HL-60 (cell line): ENCODE results near the gene ARAP3.

Experiments
- DNase-seq, 2 experiments: peaks; one replicate each; pipeline ENCODE4 v3.0.0-alpha.2; 2010 to 2020; ENCODE audit warnings: low read depth in 1 of 2, low spot score in 1 of 2
- H3K27ac ChIP-seq: fragments of 250-450 bp; sonication (Bioruptor Pico); replicated peaks from 2 replicates; pipeline ENCODE4 v1.5.1; 2020; ENCODE audit warnings: mild to moderate bottlenecking, moderate library complexity
- H3K27me3 ChIP-seq: fragments of 250-450 bp; sonication (Bioruptor Pico); 2 replicates; pipeline ENCODE4 v1.5.1; 2021; ENCODE audit warnings: mild to moderate bottlenecking, moderate library complexity; ENCODE audit not compliant: insufficient read depth, poor library complexity, severe bottlenecking
- H3K4me3 ChIP-seq: replicated peaks from 2 replicates; pipeline ENCODE4 v1.5.1; 2011; ENCODE audit warnings: mild to moderate bottlenecking, control low read depth, low read length; ENCODE audit not compliant: insufficient read depth
- GABPA ChIP-seq: IDR thresholded peaks from 2 replicates; pipeline ENCODE4 v1.6.1; 2012; ENCODE audit warnings: low read depth
- POLR2AphosphoS5 ChIP-seq: IDR thresholded peaks from 2 replicates; pipeline ENCODE4 v1.6.1; 2012; ENCODE audit warnings: low read depth
- SPI1 ChIP-seq: IDR thresholded peaks from 2 replicates; pipeline ENCODE4 v1.6.1; 2012; ENCODE audit warnings: low read depth, mild to moderate bottlenecking, borderline replicate concordance
- TF ChIP-seq, protein P1 (sequence below): IDR thresholded peaks from one replicate; pipeline ENCODE4 v1.5.1; 2011; ENCODE audit warnings: low read length, control low read depth, inconsistent platforms; ENCODE audit not compliant: insufficient read depth
- TF ChIP-seq, protein P2 (sequence below): IDR thresholded peaks from 2 replicates; pipeline ENCODE4 v1.6.1; 2012; ENCODE audit warnings: low read depth; ENCODE audit not compliant: insufficient replicate concordance

The ARAP3 gene

DNA sequence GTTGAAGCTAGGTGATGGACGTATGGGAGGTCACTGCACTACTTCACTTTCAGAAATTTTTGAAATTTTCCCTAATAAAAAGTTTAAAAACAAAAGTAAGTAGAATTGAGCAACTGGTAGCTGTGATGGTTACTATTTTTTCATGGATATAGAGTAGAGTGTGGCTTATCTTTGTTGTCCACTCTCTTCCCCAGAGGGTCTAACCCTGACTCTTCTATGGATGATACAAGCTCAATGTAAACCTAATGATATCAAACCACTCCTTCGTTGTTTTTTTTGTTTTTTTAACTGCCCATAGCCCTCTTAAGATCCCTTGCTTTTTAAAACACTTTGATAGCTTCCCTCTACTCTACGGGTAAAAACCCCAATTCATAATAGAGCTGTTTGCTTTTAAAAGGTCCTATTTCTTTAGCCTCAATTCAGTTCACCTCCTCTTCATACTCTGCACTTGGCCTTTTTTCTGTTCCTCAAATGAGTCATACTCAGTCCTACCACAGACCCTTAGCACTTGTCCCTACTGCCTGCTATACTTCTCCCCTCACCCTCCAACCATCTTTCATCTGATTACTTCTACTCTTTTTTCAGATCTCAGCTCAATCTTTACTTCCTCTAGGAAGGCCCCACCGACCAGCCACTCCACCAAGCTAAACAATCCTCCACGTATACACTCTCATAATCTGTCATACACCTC, 48.0 kb downstream of the ARAP3 start:
- Histone ChIP-seq H3K27me3 (no peaks in the 10 kb centered on the region), H3K27ac (no peak overlapping the region), H3K4me3 (no peak overlapping the region)
- DNase-seq, result no peak
- TF ChIP-seq, protein P1, sequence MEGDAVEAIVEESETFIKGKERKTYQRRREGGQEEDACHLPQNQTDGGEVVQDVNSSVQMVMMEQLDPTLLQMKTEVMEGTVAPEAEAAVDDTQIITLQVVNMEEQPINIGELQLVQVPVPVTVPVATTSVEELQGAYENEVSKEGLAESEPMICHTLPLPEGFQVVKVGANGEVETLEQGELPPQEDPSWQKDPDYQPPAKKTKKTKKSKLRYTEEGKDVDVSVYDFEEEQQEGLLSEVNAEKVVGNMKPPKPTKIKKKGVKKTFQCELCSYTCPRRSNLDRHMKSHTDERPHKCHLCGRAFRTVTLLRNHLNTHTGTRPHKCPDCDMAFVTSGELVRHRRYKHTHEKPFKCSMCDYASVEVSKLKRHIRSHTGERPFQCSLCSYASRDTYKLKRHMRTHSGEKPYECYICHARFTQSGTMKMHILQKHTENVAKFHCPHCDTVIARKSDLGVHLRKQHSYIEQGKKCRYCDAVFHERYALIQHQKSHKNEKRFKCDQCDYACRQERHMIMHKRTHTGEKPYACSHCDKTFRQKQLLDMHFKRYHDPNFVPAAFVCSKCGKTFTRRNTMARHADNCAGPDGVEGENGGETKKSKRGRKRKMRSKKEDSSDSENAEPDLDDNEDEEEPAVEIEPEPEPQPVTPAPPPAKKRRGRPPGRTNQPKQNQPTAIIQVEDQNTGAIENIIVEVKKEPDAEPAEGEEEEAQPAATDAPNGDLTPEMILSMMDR, result no peak
- TF ChIP-seq POLR2AphosphoS5, result no peak
- TF ChIP-seq SPI1, result 0 out of 2 replicates have a peak, but pooled peaks have one; percentile 18
- no peak for TF ChIP-seq GABPA
- TF ChIP-seq, protein P2, sequence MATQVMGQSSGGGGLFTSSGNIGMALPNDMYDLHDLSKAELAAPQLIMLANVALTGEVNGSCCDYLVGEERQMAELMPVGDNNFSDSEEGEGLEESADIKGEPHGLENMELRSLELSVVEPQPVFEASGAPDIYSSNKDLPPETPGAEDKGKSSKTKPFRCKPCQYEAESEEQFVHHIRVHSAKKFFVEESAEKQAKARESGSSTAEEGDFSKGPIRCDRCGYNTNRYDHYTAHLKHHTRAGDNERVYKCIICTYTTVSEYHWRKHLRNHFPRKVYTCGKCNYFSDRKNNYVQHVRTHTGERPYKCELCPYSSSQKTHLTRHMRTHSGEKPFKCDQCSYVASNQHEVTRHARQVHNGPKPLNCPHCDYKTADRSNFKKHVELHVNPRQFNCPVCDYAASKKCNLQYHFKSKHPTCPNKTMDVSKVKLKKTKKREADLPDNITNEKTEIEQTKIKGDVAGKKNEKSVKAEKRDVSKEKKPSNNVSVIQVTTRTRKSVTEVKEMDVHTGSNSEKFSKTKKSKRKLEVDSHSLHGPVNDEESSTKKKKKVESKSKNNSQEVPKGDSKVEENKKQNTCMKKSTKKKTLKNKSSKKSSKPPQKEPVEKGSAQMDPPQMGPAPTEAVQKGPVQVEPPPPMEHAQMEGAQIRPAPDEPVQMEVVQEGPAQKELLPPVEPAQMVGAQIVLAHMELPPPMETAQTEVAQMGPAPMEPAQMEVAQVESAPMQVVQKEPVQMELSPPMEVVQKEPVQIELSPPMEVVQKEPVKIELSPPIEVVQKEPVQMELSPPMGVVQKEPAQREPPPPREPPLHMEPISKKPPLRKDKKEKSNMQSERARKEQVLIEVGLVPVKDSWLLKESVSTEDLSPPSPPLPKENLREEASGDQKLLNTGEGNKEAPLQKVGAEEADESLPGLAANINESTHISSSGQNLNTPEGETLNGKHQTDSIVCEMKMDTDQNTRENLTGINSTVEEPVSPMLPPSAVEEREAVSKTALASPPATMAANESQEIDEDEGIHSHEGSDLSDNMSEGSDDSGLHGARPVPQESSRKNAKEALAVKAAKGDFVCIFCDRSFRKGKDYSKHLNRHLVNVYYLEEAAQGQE, result no peak

DNA sequence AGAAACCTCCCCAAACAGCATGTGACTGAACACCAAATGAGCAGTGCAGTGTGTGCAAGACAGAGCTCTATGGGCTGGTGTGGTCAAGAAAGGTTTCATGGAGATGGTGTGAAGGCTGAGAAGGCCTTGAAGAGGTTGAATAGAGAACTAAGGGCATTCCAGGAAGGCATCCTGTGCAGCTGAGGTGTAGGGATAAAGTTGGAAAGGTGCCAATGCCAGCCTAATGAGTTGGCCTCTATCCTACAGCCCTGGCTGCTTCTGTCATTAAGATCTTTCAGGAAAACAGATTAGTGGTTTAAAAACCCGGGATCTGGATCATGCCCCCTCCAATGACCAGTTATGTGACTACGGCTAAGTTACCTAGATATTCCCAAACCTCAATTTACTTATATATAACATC, 49.4 kb downstream of the ARAP3 start:
- no peak for DNase-seq
- TF ChIP-seq GABPA (no peak), SPI1 (no peak), POLR2AphosphoS5 (no peak)
- TF ChIP-seq, protein P2, result no peak
- TF ChIP-seq, protein P1, result no peak

DNA sequence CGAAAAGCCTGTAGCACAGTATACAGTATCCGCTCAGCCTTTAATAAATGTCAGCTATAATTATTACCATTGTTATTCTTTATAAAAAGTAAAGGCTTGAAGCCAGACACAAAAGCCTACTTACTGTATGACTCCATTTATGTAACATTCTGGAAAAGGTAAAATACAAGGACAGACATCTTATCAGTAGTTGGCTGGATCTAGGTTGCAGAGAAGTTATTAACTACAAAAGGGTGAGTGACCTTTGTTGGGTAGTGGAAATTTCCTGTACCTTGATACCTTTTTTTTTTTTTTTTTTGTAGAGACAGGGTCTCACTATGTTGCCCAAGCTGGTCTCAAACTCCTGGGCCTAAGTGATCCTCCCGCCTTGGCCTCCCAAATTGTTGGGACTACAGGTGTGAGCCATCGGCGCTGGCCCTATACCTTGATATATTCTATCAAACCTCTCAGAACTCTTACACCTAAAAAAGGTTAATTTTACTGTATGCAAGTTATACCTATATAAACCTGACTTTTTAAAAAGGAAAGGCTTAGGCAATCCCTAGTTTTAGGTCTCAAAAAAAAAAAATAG, 51.4 kb downstream of the ARAP3 start:
- Histone ChIP-seq H3K4me3 (no peak overlapping the region), H3K27me3 (no peaks in the 10 kb centered on the region), H3K27ac (no peak overlapping the region)
- DNase-seq, result no peak
- TF ChIP-seq, protein P2, result no peak
- TF ChIP-seq SPI1 (no peak), POLR2AphosphoS5 (no peak), GABPA (no peak)
- TF ChIP-seq, protein P1, result no peak

More for the DNA sequence above, 49.4 kb downstream of the ARAP3 start:
- Histone ChIP-seq H3K27ac (no peak overlapping the region), H3K4me3 (no peak overlapping the region), H3K27me3 (no peaks in the 10 kb centered on the region)
